Activated T-cell treated with anti-CD3 and anti-CD28 coated beads, Interleukin-2, amount 50 U/mL, for 48 hours (primary cell): ENCODE measurements around the gene C17orf75.

Experiments
- DNase-seq, 2 experiments: peaks; one replicate each; pipeline ENCODE4 v3.0.0-alpha.2; 2020

C17orf75 gene

DNA sequence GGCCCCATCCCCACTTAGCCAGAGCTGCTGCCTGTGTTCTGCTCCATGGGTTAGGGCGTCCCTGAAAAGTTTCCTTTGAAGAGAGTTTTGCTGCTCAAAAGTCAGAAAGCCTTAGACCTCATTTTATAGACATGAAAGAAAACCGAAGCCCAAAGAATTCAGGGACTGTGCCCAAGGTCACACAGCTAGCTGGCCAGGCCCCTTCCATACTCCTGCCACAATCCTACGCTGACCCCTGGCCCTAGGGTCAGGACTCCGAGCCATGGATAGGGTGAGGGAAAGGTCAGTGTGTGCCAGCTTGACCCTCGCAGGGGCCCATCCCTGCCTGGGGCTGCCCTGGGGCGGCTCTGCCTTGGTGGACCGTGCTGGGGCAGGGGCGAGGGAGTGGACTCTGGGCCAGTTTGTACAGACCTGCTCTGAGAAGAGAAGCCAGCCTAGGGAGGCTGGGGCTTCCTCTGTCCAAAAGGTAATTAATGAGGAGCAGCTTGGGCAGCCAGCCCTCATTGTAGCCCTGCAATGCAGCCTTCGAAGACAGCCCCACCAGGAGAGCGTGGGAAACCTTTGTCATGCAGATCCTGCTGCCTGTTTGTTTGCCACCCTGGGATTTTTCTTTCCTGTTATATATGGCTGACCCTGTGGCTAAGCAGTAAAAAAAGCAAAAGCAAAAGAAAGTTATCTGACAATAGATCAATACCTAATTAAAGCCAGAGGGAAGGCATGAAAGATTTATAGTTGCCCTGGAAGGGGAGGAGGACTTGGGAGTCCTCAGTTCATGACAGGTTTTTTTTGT is 38.9 kb downstream of the C17orf75 start:
- DNase-seq: no peak

GRCh38 chr17:32302037-32302436 is 39.9 kb downstream of the C17orf75 start:
- no peak for DNase-seq

DNA sequence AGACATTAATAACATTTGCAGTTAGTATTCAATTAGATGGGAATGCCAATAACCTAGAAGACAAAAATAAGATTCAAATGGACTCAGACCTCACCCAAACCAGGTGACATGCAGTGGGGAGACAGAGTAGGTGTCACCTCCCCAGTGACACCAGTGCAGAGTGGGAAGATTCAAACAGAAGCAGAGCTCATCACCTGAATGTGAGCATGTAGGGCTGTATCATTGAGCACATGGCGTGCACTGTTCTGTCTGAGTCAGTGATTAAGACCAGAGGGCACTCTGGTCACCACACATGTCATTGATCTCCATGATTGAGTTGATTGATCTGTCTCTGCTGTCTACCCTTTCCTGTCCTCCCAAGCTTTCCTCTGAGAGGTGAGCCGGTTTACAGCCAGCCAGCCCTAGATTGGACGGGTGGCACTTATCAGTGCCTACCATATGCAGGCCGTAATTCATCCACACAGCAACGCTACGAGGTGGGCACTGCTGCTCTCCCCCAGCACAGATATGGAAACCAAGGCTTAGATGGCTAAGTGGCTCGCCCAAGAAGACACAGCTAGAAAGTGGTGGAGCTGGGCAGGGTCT is 42.3 kb downstream of the C17orf75 start:
- no peak for DNase-seq

DNA sequence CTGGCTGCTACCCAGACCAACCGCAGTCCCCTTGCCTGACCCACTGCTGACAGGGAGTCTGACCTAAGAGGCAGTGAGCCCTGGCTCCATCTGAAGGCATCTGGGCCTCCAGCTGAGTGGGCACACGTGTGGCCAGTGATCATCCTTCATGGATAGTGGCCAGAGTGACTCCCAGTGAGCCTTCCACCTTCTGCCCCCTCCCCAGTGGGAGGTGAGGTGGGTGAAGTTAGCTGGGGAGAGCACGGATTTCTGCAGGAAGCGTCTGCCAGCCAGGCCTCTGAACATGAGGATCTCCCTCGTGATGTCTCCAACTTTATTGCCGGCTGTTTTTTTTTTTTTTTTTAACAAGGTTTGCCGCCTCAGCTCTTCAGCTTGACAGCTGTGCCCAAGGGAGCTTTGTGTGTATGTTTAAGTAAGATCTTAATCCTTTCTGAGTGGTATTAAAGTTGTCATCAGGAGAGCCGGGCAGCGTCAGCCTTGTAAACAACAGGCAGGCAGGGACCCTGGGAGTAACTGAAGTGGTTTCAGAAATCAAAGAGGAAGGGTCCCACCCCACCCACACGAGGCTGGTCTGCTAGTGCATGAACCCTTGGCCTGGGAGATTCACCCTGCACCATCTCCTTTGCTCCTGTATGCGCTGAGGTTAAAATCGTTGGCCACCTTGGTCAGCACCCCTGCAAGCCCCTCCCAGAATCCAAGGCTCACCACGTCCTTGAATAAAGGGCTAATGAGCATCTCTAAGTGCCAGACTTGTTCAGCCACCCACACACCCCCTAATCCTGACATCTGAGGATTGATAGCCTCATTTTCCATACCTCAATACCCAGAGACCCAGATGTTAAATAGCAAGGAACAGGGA is 43.0 kb downstream of the C17orf75 start:
- DNase-seq: no peak

- DNase-seq: no peak
These were observed 43.7 kb downstream of the C17orf75 start for GRCh38 chr17:32298298-32298697.

DNA sequence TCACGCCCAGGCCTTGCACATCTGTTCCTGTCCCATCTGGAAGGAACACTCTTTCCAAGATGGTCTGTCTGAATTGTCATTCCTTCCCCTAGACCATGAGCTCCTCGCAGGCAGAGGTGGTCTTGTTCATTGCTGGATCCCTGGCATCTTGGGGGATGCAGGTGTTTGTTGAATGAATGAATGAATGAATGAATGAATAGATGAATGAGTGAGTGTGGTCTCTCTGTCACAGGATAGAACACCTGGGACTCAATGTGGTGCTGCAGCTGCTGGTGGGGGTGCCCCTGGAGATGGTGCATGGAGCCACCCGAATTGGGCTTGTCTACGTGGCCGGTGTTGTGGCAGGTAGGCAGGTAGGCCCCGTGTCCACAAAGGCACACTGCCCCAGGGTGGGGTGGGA is 44.1 kb downstream of the C17orf75 start:
- DNase-seq: no peak

DNA sequence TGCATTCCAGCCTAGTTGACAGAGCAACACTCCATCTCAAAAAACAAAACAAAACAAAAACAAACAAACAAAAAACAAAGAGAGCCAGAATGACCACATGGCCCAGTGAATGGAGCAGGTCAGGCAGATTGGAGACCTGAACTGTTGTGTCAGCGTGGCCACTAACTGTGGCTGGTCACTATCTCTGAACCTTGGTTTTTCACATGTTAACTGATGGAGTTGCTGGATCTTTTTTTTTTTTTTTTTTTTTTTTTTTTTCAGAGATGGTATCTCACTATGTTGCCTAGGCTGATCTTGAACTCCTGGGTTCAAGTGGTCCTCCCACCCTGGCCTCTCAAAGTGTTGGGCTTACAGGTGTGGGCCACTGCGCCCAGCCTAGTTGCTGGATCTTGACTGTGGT is 44.5 kb downstream of the C17orf75 start:
- DNase-seq: no peak

- no peak for DNase-seq
These were observed 49.9 kb downstream of the C17orf75 start for GRCh38 chr17:32292094-32292493.

DNA sequence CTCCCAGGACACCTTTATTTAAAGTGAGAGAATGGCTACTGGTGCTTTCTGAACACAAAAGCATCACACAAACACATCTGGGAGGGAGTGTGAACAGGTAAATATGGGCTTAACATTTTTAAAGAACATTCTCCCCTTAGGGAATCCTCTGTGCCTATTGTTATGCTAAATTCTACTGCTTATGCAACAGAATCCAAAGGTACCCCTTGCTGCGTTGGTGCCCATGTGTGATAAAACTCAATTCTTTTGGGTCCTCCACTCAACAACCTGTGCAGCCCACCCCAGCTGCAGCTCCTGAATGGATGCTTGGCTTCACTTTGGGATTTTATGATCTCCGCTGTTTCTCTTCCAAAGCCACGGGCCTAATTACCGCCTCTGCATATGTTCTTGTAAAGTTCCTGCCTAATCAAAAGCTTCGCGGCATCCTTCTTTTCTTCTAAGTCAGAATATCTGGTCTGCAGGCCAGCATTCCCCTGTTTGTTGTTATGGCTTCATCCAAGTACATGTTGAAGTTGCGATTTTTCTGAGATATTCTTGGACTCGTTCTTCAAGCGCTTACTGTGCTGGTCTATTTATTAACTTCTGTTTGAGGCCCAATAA is 52.4 kb downstream of the C17orf75 start:
- DNase-seq: no peak

DNA sequence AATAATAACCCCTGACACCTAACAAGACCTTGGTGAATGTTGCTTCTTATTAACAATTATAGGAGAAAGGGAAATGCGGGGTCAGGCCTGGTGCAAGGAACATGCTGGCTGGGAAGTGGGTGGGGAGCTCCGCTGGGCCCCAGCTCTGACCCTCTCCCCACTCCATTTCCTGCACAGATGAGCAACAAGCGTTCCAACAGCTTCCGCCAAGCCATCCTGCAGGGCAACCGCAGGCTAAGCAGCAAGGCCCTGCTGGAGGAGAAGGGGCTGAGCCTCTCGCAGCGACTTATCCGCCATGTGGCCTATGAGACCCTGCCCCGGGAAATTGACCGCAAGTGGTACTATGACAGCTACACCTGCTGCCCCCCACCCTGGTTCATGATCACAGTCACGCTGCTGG is 53.4 kb downstream of the C17orf75 start:
- no peak for DNase-seq

DNA sequence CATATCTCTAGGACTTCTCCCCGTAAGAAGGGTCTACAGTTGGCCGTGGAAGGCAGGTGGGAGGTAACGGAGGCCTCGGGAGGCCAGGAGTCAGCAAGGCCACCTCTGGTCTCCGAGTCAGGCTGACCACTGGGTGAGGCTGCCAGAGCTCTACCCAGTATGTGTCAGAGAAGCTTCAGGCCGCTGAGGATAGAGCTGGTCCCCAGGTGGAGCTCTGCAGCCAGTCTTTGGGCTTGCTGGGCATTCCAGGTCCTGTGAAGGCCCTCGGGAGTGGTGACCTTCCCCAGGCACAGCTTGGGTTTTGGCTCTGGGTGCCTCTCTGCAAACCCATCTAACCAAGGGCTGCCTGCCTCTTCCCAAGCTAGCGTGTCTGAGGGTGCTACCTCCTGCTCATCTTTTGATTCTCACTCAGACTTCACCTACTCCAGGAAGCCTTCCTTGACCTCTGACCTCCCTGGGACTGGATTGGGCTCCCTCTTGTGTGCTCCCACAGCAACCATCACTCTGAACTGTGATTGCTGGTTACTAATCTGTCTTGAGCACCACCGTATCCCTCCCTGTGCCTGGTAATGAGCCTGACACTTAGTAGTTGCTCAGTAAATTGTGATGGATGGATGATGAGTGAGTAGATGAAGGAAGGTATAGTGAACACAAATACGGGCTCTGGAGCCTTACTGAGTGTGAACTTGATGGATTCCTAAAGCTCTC is 54.0 kb downstream of the C17orf75 start:
- no peak for DNase-seq

DNA sequence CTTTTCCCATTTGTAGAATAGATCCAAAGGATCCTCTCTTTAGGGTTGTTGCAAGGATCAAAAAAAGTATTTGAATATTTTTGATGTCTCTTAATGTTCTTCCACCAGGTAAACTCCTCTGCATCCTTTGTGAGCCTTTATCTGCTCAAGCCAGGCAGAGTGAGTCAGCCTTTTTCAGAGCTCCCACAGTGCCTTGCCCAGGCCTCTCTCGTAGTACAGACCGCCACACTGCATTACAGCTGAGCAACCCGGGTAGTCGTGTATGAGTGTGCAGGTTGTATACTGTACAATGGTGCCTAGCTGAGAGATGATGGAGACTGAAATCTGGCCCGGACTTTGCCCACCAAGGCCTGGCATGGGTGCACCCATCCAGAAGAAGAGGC is 55.5 kb downstream of the C17orf75 start:
- no peak for DNase-seq

DNA sequence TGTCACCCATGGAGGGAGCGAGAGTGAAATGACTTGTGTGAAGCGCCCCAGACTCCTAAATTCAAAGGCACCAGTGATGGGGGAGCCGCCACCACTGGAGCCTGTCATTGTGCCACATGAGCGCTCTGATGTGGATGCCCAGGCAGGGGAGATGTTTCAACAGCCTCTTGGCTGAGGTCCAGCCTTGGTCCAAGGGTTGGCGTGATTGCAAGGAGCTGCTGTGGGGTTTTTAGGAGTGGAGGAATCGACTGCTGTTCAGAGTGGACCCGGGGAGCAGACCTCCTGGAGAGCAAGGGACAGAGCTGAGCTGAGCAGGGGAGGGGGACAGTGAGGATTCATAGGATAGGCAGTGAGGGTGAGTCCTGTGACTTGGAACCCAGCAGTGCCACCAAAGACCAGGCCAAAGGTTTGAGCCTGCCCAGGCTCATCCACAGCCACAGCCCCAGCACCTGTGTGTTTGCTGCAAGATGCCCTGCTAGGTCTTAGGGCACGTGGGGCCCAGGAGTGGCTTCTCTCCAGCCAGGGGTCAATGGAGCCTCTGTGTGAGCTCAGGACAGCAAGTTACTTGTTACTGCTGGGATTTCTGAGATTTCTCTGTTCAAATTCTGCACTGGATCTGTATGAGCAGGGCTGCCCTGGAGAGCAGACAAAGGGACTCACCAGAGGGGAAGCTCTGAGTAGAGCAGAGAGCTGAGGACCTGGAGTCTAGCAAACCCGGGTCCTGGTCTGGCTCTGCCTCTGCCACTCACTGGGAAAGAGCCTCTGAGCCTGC is 56.0 kb downstream of the C17orf75 start:
- no peak for DNase-seq

- DNase-seq: no peak
These were observed 56.7 kb downstream of the C17orf75 start for GRCh38 chr17:32285306-32285705.

DNA sequence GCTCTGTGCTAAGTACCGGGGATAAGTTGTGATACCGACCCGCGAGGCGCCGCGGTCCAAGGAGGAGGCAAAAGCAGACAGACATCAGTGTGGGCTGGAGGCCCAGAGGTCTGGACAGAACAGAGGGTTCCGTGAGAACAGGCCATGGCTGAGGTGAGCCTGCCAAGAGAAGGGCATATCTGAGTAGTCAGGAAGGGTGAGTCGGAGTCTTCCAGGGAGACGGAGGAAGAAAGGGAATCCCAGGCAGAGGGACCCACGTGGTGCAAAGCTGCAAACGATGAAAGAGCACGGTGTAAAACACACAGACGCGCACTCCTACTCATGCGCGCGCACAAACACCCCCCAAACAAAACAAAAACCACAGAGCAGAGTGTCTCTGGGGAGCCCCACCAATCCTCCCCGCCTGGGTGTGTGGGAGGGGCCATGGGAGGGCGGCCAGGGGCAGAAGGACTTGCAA is 58.2 kb downstream of the C17orf75 start:
- DNase-seq: no peak

DNA sequence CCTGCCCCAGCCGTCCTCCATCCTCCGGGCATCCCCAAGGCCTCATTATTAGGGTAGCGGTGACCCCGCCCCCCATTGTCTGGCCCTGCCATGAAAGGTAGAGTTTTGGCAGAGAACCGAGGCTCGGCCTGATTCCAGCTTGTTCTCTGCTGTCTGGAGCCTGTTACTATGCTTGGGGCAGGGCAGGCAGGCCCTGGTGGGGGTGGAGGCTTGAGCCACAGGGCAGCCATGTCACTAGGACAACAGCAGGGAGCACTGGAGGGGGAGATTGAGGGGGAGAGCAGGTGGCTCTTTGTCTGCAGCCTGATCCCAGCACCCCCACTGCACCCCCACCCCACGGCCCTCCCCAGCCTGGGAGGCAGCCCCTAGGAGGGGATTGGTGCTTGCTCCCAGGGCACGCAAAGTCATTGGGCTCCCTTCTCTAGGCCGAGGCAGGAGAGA is 60.9 kb downstream of the C17orf75 start:
- no peak for DNase-seq

DNA sequence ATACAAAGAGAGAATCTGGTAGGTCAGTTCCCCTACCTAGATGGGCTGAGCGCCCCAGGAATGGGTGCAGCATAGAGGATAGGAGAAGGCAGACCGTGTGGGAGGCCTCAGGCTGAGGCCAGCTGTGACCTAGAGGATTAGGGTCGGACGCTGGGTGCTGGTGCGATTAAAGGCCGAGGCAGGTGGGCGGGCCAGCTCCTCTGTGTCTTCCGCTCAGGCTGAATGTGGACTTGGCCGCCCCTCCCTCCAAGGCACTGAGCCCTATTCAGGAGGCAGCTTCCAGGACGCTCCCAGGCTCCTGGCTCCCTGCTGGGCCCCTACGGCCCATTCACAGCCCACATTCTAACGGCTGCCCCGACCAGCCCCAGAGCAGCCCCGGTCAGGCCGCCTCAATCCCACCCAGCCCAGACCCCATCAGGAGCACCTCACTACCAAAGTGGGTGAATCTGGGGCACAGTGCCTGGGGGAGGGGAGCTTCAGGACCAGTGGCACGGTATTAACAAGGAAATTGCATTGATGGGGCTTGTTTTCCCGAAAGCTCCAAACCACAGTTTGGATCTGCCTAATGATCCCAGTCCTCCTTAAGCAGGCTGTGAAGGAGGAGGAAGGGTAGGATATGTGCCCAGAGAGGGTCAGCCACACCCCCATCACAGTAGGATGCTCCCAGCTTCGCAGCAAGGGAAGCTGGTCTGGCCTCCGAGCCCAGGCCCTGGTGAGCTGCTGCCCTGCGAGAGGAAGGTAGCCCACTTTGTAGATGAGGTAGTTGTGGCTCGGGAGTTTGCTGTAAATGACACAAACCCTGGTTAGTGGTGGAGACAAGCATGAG is 61.9 kb downstream of the C17orf75 start:
- DNase-seq: no peak

DNA sequence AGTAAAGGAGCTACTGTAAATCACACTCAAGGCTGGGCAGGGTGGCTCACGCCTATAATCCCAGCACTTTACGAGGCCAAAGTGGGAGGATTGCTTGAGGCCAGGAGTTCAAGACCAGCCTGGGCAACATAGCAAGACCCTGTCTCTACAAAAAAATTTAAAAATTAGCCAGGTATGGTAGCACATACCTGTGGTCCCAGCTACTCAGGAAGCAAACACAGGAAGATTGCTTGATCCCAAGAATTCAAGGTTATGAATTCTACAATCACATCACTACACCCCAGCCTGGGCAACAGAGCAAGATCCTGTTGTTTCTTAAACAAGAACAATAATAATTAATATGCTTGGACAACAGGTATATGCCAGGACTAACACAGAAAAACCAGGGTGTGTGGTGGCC is 63.2 kb downstream of the C17orf75 start:
- DNase-seq: no peak
